Mucosa of descending colon (tissue), 3 donors: ENCODE results near the gene ASCL3. TPM values are rescaled to one million over a fixed set of nuclear protein-coding genes. Genes with fewer than 3 reads are reported as not detected.

Source experiments
- ATAC-seq: fragments of 200-7000 bp; cut with Tn5 transposase; one replicate; pipeline ENCODE4 v1.9.1; 2020; ENCODE audit warnings: mild to moderate bottlenecking, moderate library complexity
- DNase-seq, 3 donors: peaks; one replicate each; pipeline ENCODE4 v3.0.0-alpha.2; 2020
- H3K36me3 ChIP-seq: fragments of 200-600 bp; one replicate; pipeline ENCODE4 v1.8.0; 2021; ENCODE audit warnings: low read depth, mild to moderate bottlenecking
- H3K4me1 ChIP-seq: fragments of 200-600 bp; one replicate; pipeline ENCODE4 v1.8.0; 2021; ENCODE audit warnings: low read depth, mild to moderate bottlenecking
- H3K4me3 ChIP-seq: fragments of 200-600 bp; one replicate; pipeline ENCODE4 v1.8.0; 2021; ENCODE audit warnings: mild to moderate bottlenecking
- H3K9me3 ChIP-seq: fragments of 200-600 bp; one replicate; pipeline ENCODE4 v1.8.0; 2021; ENCODE audit warnings: mild to moderate bottlenecking
- CTCF ChIP-seq: fragments of 200-600 bp; IDR thresholded peaks from one replicate; pipeline ENCODE4 v1.8.0; 2022; ENCODE audit warnings: antibody characterized with exemption, mild to moderate bottlenecking
- intact Hi-C, 2 donors: fragments of 100-400 bp; cut with DNase I in 1 of 2; cut with micrococcal nuclease in 1 of 2; formaldehyde crosslinking; loops; one replicate each; pipeline versions ENCODE4 v1.11.0 to v1.11.1; 2022; cut with DNase I, micrococcal nuclease
- total RNA-seq, 3 donors: library from RNA; stranded (reverse); fragmentation: NEBNext Ultra II Directional in 2 of 3; extraction: Animal tissue kit (Norgen Biotek cat#: 25700) in 2 of 3; gene quantifications; one replicate each; pipeline versions ENCODE4 v1.2.1 to v1.2.4, GENCODE V29; 2021 to 2023
- donor health status: DM: no; HTN: no; CAD: no; lungs with moderate emphysema.
- donor health status: DM: no; HTN: no; CAD: no.
- donor health status: DM: no; HTN: yes; CAD: no.

The ASCL3 gene
- total RNA-seq, 3 donors from 2014 or later: not detected

GRCh38 chr11:8925711-8926110 is 17.1 kb downstream of the ASCL3 start:
- H3K9me3 ChIP-seq: no peaks in the 10 kb centered on the region
- intact Hi-C loops: no loop called here
- no peak for TF ChIP-seq CTCF
- no peaks in the 10 kb centered on the region for H3K4me1 ChIP-seq
- H3K36me3 ChIP-seq: no peaks in the 10 kb centered on the region
- no peak for ATAC-seq
- no peak for DNase-seq
- no peak overlapping the region for H3K4me3 ChIP-seq

DNA sequence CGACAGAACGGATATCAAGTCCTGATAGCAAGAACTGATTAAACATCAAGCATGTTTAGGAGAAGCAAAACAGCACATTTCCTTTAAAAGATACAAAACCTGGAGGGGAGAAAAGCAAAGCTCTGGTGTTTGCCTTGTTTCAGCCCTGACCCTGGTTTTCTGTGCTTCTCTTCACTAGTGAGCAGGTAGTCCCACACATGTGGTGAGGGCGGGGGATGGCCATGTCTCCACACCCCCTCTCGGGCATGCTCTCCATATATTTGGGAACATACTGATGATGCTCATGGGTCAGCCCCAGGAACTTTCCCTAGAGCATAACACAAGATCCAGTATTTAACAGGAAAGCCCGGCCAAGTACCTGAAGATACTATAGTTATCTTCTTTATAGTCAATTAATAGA is 20.1 kb downstream of the ASCL3 start:
- intact Hi-C loops: no loop called here
- Histone ChIP-seq H3K36me3 (no peaks in the 10 kb centered on the region), H3K4me3 (no peak overlapping the region), H3K9me3 (no peaks in the 10 kb centered on the region), H3K4me1 (no peaks in the 10 kb centered on the region)
- no peak for ATAC-seq
- TF ChIP-seq CTCF: no peak
- DNase-seq: no peak

DNA sequence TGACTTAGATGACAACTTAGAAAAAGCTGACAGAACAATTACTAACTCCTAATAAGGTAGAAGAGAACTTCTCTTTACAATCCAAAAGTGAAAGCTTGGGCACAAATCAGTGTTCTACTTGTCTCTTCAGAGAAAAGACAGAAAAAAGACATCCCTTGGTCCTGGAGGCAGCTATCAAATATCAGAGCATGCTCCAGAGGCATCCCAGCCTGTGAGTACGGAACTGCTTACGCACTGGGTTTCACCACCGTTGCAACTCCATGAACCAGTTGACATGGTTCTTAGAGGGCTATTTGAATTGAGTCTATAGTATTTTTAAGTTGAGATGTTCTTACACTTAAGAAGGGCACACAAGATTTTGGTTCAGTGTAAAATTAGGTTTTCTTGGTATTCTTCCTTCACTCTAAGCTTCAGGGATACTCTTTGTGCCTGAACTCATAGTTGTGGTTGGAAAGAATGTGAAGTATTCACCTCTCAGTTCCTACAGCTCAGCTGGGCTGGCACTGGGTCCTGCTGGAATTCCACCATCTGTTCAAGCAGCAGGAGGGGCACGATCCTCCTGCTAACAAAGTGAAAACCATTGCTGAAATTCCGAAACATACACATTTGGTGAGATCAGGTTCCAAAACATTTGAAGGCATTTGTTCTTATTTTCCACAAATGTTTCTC is 25.5 kb downstream of the ASCL3 start:
- Histone ChIP-seq H3K9me3 (no peaks in the 10 kb centered on the region), H3K4me3 (no peak overlapping the region), H3K4me1 (no peaks in the 10 kb centered on the region), H3K36me3 (no peaks in the 10 kb centered on the region)
- no peak for TF ChIP-seq CTCF
- no peak for ATAC-seq
- intact Hi-C loops: no loop called here
- DNase-seq: no peak

DNA sequence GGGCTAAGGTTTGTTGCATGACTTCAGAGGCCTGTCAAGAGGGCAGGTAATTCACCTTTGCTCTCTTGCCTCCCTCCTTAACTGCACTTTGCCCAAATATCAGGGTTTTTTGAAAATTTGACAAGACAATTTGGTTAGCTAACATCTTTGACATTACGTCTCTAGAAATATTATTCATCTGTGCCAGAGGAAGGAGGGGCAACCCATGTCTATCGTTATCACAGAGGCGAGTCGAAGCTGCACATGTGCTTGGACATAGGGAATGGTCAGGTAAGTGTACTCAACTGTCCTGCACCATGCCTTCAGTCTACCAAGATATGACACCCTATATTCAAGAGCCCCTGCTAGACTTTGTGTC is 28.2 kb downstream of the ASCL3 start:
- TF ChIP-seq CTCF: no peak
- intact Hi-C loops: no loop called here
- no peak overlapping the region for H3K4me3 ChIP-seq
- no peak for DNase-seq
- no peak for ATAC-seq
- no peaks in the 10 kb centered on the region for H3K9me3 ChIP-seq
- H3K4me1 ChIP-seq: no peaks in the 10 kb centered on the region
- no peaks in the 10 kb centered on the region for H3K36me3 ChIP-seq

GRCh38 chr11:8913961-8914660 is 28.7 kb downstream of the ASCL3 start:
- intact Hi-C loops: no loop called here
- peak in 1 of 3 donors; percentile 44 for DNase-seq
- no peak overlapping the region for H3K4me3 ChIP-seq
- no peak for ATAC-seq
- H3K9me3 ChIP-seq: no peaks in the 10 kb centered on the region
- no peaks in the 10 kb centered on the region for H3K4me1 ChIP-seq
- TF ChIP-seq CTCF: peak; percentile 20
- no peaks in the 10 kb centered on the region for H3K36me3 ChIP-seq
